ENCODE measurements around the gene NAGS.

NAGS gene

GRCh38 chr17:43986225-43986981, 18.0 kb upstream of the NAGS start:
- H3K79me2 ChIP-seq (ENCODE audit: control insufficient read depth, insufficient read depth, low read length): no peaks in the 10 kb centered on the region
- no peak overlapping the region for H3K4ac ChIP-seq (ENCODE audit: low read depth, low read length)
- no peak overlapping the region for H3K9ac ChIP-seq (ENCODE audit: low read length)
- WGBS (ENCODE audit: extremely low coverage, insufficient coverage, low lambda C conversion rate): no CpG with 5 or more reads among the region's 7 CpGs
- no peak overlapping the region for H3K18ac ChIP-seq (ENCODE audit: low read length)
- no peak overlapping the region for H3K27ac ChIP-seq (ENCODE audit: low read depth, low read length)
- H3K56ac ChIP-seq (ENCODE audit: low read length): no peak overlapping the region
- no peak overlapping the region for H2BK120ac ChIP-seq (ENCODE audit: low read depth, low read length)
- no peak overlapping the region for H3K4me2 ChIP-seq (ENCODE audit: low read length)
- H2AK5ac ChIP-seq (ENCODE audit: low read length): no peak overlapping the region
- no peak overlapping the region for H2BK5ac ChIP-seq (ENCODE audit: low read length)
- peaks cover 2% of the 10 kb centered on the region for H3K27me3 ChIP-seq (ENCODE audit: insufficient read depth, low read length, poor library complexity)
- H3K36me3 ChIP-seq (ENCODE audit: control insufficient read depth, insufficient read depth, low read length): no peaks in the 10 kb centered on the region
- no peaks in the 10 kb centered on the region for H3K4me1 ChIP-seq (ENCODE audit: control insufficient read depth, low read depth, low read length)
- H4K8ac ChIP-seq (ENCODE audit: low read depth, low read length): no peak overlapping the region
- no peak overlapping the region for H3K4me3 ChIP-seq (ENCODE audit: low read length)
- H3K79me1 ChIP-seq (ENCODE audit: low read length): no peaks in the 10 kb centered on the region
- no peak for DNase-seq
- H4K5ac ChIP-seq (ENCODE audit: low read length): no peak overlapping the region
- no peak overlapping the region for H2BK15ac ChIP-seq (replicated peaks; ENCODE audit: low read depth)
- no peak overlapping the region for H3K23ac ChIP-seq (ENCODE audit: low read length)

- Histone ChIP-seq H3K4me1 (ENCODE audit: control insufficient read depth, low read depth, low read length) (no peaks in the 10 kb centered on the region), H3K27ac (ENCODE audit: low read depth, low read length) (no peak overlapping the region), H2AK5ac (ENCODE audit: low read length) (no peak overlapping the region), H3K56ac (ENCODE audit: low read length) (no peak overlapping the region), H3K4ac (ENCODE audit: low read depth, low read length) (no peak overlapping the region), H2BK15ac (replicated peaks; ENCODE audit: low read depth) (no peak overlapping the region), H3K27me3 (ENCODE audit: insufficient read depth, low read length, poor library complexity) (peaks cover 2% of the 10 kb centered on the region), H3K9ac (ENCODE audit: low read length) (no peak overlapping the region), H3K79me2 (ENCODE audit: control insufficient read depth, insufficient read depth, low read length) (no peaks in the 10 kb centered on the region), H4K5ac (ENCODE audit: low read length) (no peak overlapping the region), H2BK120ac (ENCODE audit: low read depth, low read length) (no peak overlapping the region), H3K4me2 (ENCODE audit: low read length) (no peak overlapping the region), H3K4me3 (ENCODE audit: low read length) (no peak overlapping the region), H4K8ac (ENCODE audit: low read depth, low read length) (no peak overlapping the region), H3K36me3 (ENCODE audit: control insufficient read depth, insufficient read depth, low read length) (no peaks in the 10 kb centered on the region), H3K23ac (ENCODE audit: low read length) (no peak overlapping the region), H2BK5ac (ENCODE audit: low read length) (no peak overlapping the region), H3K18ac (ENCODE audit: low read length) (no peak overlapping the region), H3K79me1 (ENCODE audit: low read length) (no peaks in the 10 kb centered on the region)
- no CpG with 5 or more reads among the region's 12 CpGs for WGBS (ENCODE audit: extremely low coverage, insufficient coverage, low lambda C conversion rate)
- no peak for DNase-seq
Measured at GRCh38 chr17:43987131-43988021, 17.0 kb upstream of the NAGS start.

GRCh38 chr17:43988301-43988700, 16.1 kb upstream of the NAGS start:
- no peaks in the 10 kb centered on the region for H3K79me2 ChIP-seq (ENCODE audit: control insufficient read depth, insufficient read depth, low read length)
- no CpG with 5 or more reads among the region's 9 CpGs for WGBS (ENCODE audit: extremely low coverage, insufficient coverage, low lambda C conversion rate)
- no peaks in the 10 kb centered on the region for H3K27me3 ChIP-seq (ENCODE audit: insufficient read depth, low read length, poor library complexity)

GRCh38 chr17:43992641-43993040, 11.8 kb upstream of the NAGS start:
- H3K23ac ChIP-seq (ENCODE audit: low read length): no peak overlapping the region
- no peak overlapping the region for H3K4me3 ChIP-seq (ENCODE audit: low read length)
- no peak overlapping the region for H2BK5ac ChIP-seq (ENCODE audit: low read length)
- no peak overlapping the region for H4K5ac ChIP-seq (ENCODE audit: low read length)
- no peak overlapping the region for H3K4ac ChIP-seq (ENCODE audit: low read depth, low read length)
- H3K9ac ChIP-seq (ENCODE audit: low read length): no peak overlapping the region
- no peaks in the 10 kb centered on the region for H3K4me1 ChIP-seq (ENCODE audit: control insufficient read depth, low read depth, low read length)
- no peak overlapping the region for H2AK5ac ChIP-seq (ENCODE audit: low read length)
- WGBS (ENCODE audit: extremely low coverage, insufficient coverage, low lambda C conversion rate): no CpG with 5 or more reads among the region's 14 CpGs
- H4K8ac ChIP-seq (ENCODE audit: low read depth, low read length): no peak overlapping the region
- H3K4me2 ChIP-seq (ENCODE audit: low read length): no peak overlapping the region
- no peak overlapping the region for H3K18ac ChIP-seq (ENCODE audit: low read length)
- no peaks in the 10 kb centered on the region for H3K36me3 ChIP-seq (ENCODE audit: control insufficient read depth, insufficient read depth, low read length)
- H2BK15ac ChIP-seq (replicated peaks; ENCODE audit: low read depth): no peak overlapping the region
- no peaks in the 10 kb centered on the region for H3K27me3 ChIP-seq (ENCODE audit: insufficient read depth, low read length, poor library complexity)
- no peaks in the 10 kb centered on the region for H3K79me1 ChIP-seq (ENCODE audit: low read length)
- H3K56ac ChIP-seq (ENCODE audit: low read length): no peak overlapping the region
- no peaks in the 10 kb centered on the region for H3K79me2 ChIP-seq (ENCODE audit: control insufficient read depth, insufficient read depth, low read length)
- H3K27ac ChIP-seq (ENCODE audit: low read depth, low read length): no peak overlapping the region
- H2BK120ac ChIP-seq (ENCODE audit: low read depth, low read length): no peak overlapping the region
- no peak for DNase-seq

More at GRCh38 chr17:43988301-43988700, 16.1 kb upstream of the NAGS start:
- DNase-seq: no peak
- no peak overlapping the region for H3K18ac ChIP-seq (ENCODE audit: low read length)
- H3K27ac ChIP-seq (ENCODE audit: low read depth, low read length): no peak overlapping the region
- H3K4me1 ChIP-seq (ENCODE audit: control insufficient read depth, low read depth, low read length): no peaks in the 10 kb centered on the region
- no peak overlapping the region for H4K8ac ChIP-seq (ENCODE audit: low read depth, low read length)
- H4K5ac ChIP-seq (ENCODE audit: low read length): no peak overlapping the region
- H3K23ac ChIP-seq (ENCODE audit: low read length): no peak overlapping the region
- no peak overlapping the region for H2BK120ac ChIP-seq (ENCODE audit: low read depth, low read length)
- no peak overlapping the region for H2AK5ac ChIP-seq (ENCODE audit: low read length)
- H3K79me1 ChIP-seq (ENCODE audit: low read length): no peaks in the 10 kb centered on the region
- no peak overlapping the region for H3K4me3 ChIP-seq (ENCODE audit: low read length)
- no peak overlapping the region for H3K4ac ChIP-seq (ENCODE audit: low read depth, low read length)
- no peak overlapping the region for H2BK15ac ChIP-seq (replicated peaks; ENCODE audit: low read depth)
- no peak overlapping the region for H3K9ac ChIP-seq (ENCODE audit: low read length)
- no peak overlapping the region for H3K4me2 ChIP-seq (ENCODE audit: low read length)
- no peak overlapping the region for H3K56ac ChIP-seq (ENCODE audit: low read length)
- no peak overlapping the region for H2BK5ac ChIP-seq (ENCODE audit: low read length)
- H3K36me3 ChIP-seq (ENCODE audit: control insufficient read depth, insufficient read depth, low read length): no peaks in the 10 kb centered on the region

- H3K4ac ChIP-seq (ENCODE audit: low read depth, low read length): no peak overlapping the region
- H2BK120ac ChIP-seq (ENCODE audit: low read depth, low read length): no peak overlapping the region
- no peak overlapping the region for H3K4me3 ChIP-seq (ENCODE audit: low read length)
- no peak overlapping the region for H3K18ac ChIP-seq (ENCODE audit: low read length)
- H3K23ac ChIP-seq (ENCODE audit: low read length): no peak overlapping the region
- no peaks in the 10 kb centered on the region for H3K79me1 ChIP-seq (ENCODE audit: low read length)
- no peak overlapping the region for H4K8ac ChIP-seq (ENCODE audit: low read depth, low read length)
- DNase-seq: peak; percentile 62
- H2AK5ac ChIP-seq (ENCODE audit: low read length): no peak overlapping the region
- no peak overlapping the region for H2BK5ac ChIP-seq (ENCODE audit: low read length)
- H4K5ac ChIP-seq (ENCODE audit: low read length): no peak overlapping the region
- H3K27me3 ChIP-seq (ENCODE audit: insufficient read depth, low read length, poor library complexity): no peaks in the 10 kb centered on the region
- WGBS (ENCODE audit: extremely low coverage, insufficient coverage, low lambda C conversion rate): no CpG with 5 or more reads among the region's 52 CpGs
- H3K4me2 ChIP-seq (ENCODE audit: low read length): peak overlapping the region; percentile 67
- no peak overlapping the region for H3K27ac ChIP-seq (ENCODE audit: low read depth, low read length)
- H3K79me2 ChIP-seq (ENCODE audit: control insufficient read depth, insufficient read depth, low read length): no peaks in the 10 kb centered on the region
- H3K36me3 ChIP-seq (ENCODE audit: control insufficient read depth, insufficient read depth, low read length): no peaks in the 10 kb centered on the region
- H3K56ac ChIP-seq (ENCODE audit: low read length): peak overlapping the region; percentile 72
- H3K4me1 ChIP-seq (ENCODE audit: control insufficient read depth, low read depth, low read length): no peaks in the 10 kb centered on the region
- H2BK15ac ChIP-seq (replicated peaks; ENCODE audit: low read depth): no peak overlapping the region
- peak overlapping the region; percentile 73 for H3K9ac ChIP-seq (ENCODE audit: low read length)
Measured at GRCh38 chr17:43994272-43995149, 9.9 kb upstream of the NAGS start.

All from mesendoderm (in vitro differentiated cells).